Activated CD8-positive, alpha-beta memory T cell treated with anti-CD3 and anti-CD28 coated beads, Interleukin-2, amount 50 U/mL, for 48 hours (primary cell): ENCODE results near the gene LPCAT3.

Experiments
- DNase-seq: peaks from one replicate; pipeline ENCODE4 v3.0.0-alpha.2; 2020

Gene LPCAT3

GRCh38 chr12:6987956-6988553, 30.2 kb downstream of the LPCAT3 start:
- DNase-seq, result no peak

GRCh38 chr12:6982532-6982931, 35.7 kb downstream of the LPCAT3 start:
- DNase-seq, result no peak

GRCh38 chr12:6981152-6982052, 36.9 kb downstream of the LPCAT3 start:
- DNase-seq, result no peak

GRCh38 chr12:6980740-6981139, 37.5 kb downstream of the LPCAT3 start:
- no peak for DNase-seq

GRCh38 chr12:6980075-6980474, 38.2 kb downstream of the LPCAT3 start:
- no peak for DNase-seq

GRCh38 chr12:6979453-6979852, 38.8 kb downstream of the LPCAT3 start:
- no peak for DNase-seq

- DNase-seq, result no peak
Observed at GRCh38 chr12:6979021-6979420, 39.3 kb downstream of the LPCAT3 start.

- no peak for DNase-seq
Observed at GRCh38 chr12:6978611-6979011, 39.7 kb downstream of the LPCAT3 start.

GRCh38 chr12:6978188-6978587, 40.1 kb downstream of the LPCAT3 start:
- no peak for DNase-seq

- no peak for DNase-seq
Observed at GRCh38 chr12:6977653-6978052, 40.6 kb downstream of the LPCAT3 start.

GRCh38 chr12:6975297-6976032, 42.8 kb downstream of the LPCAT3 start:
- DNase-seq, result no peak

- no peak for DNase-seq
Observed at GRCh38 chr12:6974180-6974579, 44.1 kb downstream of the LPCAT3 start.

GRCh38 chr12:6970096-6970527, 48.2 kb downstream of the LPCAT3 start:
- DNase-seq, result no peak

GRCh38 chr12:6968426-6968825, 49.9 kb downstream of the LPCAT3 start:
- DNase-seq, result peak; percentile 51

- DNase-seq, result peak; percentile 51
Observed at GRCh38 chr12:6967651-6968100, 50.6 kb downstream of the LPCAT3 start.

GRCh38 chr12:6966351-6966750, 51.9 kb downstream of the LPCAT3 start:
- no peak for DNase-seq

GRCh38 chr12:6965714-6966113, 52.6 kb downstream of the LPCAT3 start:
- no peak for DNase-seq

GRCh38 chr12:6965026-6965661, 53.1 kb downstream of the LPCAT3 start:
- DNase-seq, result peak; percentile 95

GRCh38 chr12:6964605-6965025, 53.7 kb downstream of the LPCAT3 start:
- DNase-seq, result no peak

- DNase-seq, result no peak
Observed at GRCh38 chr12:6963791-6964413, 54.4 kb downstream of the LPCAT3 start.

- DNase-seq, result no peak
Observed at GRCh38 chr12:6963016-6963731, 55.1 kb downstream of the LPCAT3 start.
